GM12874 (cell line): ENCODE measurements around the gene FHDC1.

Experiments used
- CTCF ChIP-seq: IDR thresholded peaks from 2 replicates; pipeline ENCODE4 v1.5.1; 2011; ENCODE audit warnings: low read depth, mild to moderate bottlenecking, control low read depth, low read length, moderate library complexity; ENCODE audit not compliant: insufficient read depth

Gene FHDC1

GRCh38 chr4:152975380-152976211 lies 39.5 kb downstream of the FHDC1 start:
- no peak for TF ChIP-seq CTCF

- no peak for TF ChIP-seq CTCF
These were observed 40.2 kb downstream of the FHDC1 start for GRCh38 chr4:152976212-152976761.

GRCh38 chr4:152979731-152980330 lies 43.7 kb downstream of the FHDC1 start:
- no peak for TF ChIP-seq CTCF

GRCh38 chr4:152981278-152981677 lies 45.2 kb downstream of the FHDC1 start:
- no peak for TF ChIP-seq CTCF

GRCh38 chr4:152981842-152982241 lies 45.7 kb downstream of the FHDC1 start:
- TF ChIP-seq CTCF = no peak

GRCh38 chr4:152983221-152983620 lies 47.1 kb downstream of the FHDC1 start:
- TF ChIP-seq CTCF = no peak

GRCh38 chr4:152983774-152984411 lies 47.8 kb downstream of the FHDC1 start:
- TF ChIP-seq CTCF = no peak
